CD4-positive, CD25-positive, alpha-beta regulatory T cell (primary cell): ENCODE results near the gene SLC35B1. TPM values are rescaled to one million over a fixed set of nuclear protein-coding genes. Genes with fewer than 3 reads are reported as not detected.
A peak's percentile ranks its signal among the peaks of the same experiment; 100 is the strongest.

Source experiments
- ATAC-seq, 2 donors: fragments of 150-1000 bp; cut with Tn5 transposase; one replicate each; pipeline ENCODE4 v1.10.0; 2021; ENCODE audit warnings: low read depth in 2 of 2, moderate number of reproducible peaks in 2 of 2, moderate library complexity in 1 of 2
- DNase-seq, 3 donors: peaks; one replicate each; pipeline versions ENCODE4 v3.0.0 to v3.0.0-alpha.2; 2012 to 2022; ENCODE audit warnings: mixed read lengths in 1 of 3
- H3K27ac ChIP-seq: one replicate; pipeline ENCODE4 v1.7.0; 2013; ENCODE audit warnings: mild to moderate bottlenecking, low read length; ENCODE audit not compliant: insufficient read depth, poor library complexity, severe bottlenecking
- H3K27me3 ChIP-seq: one replicate; pipeline ENCODE4 v1.7.0; 2013; ENCODE audit warnings: low read length; ENCODE audit not compliant: control insufficient read depth, insufficient read depth
- H3K36me3 ChIP-seq: one replicate; pipeline ENCODE4 v1.7.0; 2013; ENCODE audit warnings: mild to moderate bottlenecking, low read length, moderate library complexity; ENCODE audit not compliant: control insufficient read depth, insufficient read depth
- H3K4me1 ChIP-seq: 2 replicates; pipeline ENCODE4 v1.7.0; 2013; ENCODE audit warnings: mild to moderate bottlenecking, low read length; ENCODE audit not compliant: insufficient read depth, control insufficient read depth, poor library complexity, severe bottlenecking
- H3K4me3 ChIP-seq: one replicate; pipeline ENCODE4 v1.7.0; 2013; ENCODE audit warnings: low read depth, mild to moderate bottlenecking, low read length, moderate library complexity
- H3K9me3 ChIP-seq, 2 experiments: 1 replicate in 1 of 2; 2 replicates in 1 of 2; pipeline ENCODE4 v1.7.0; 2013; ENCODE audit warnings: low read length in 2 of 2, mild to moderate bottlenecking in 1 of 2, moderate library complexity in 1 of 2; ENCODE audit not compliant: control insufficient read depth in 2 of 2
- H3K27ac Mint-ChIP-seq, 3 donors: one replicate each; pipeline ENCODE4 v1.8.0; 2020 to 2022; ENCODE audit warnings: mild to moderate bottlenecking in 3 of 3, mixed read lengths in 3 of 3, moderate library complexity in 2 of 3
- H3K27me3 Mint-ChIP-seq: one replicate; pipeline ENCODE4 v1.8.0; 2022; ENCODE audit warnings: mild to moderate bottlenecking, mixed read lengths
- H3K36me3 Mint-ChIP-seq: one replicate; pipeline ENCODE4 v1.8.0; 2020; ENCODE audit warnings: mixed read lengths
- H3K4me1 Mint-ChIP-seq, 4 donors: one replicate each; pipeline ENCODE4 v1.8.0; 2020 to 2022; ENCODE audit warnings: mixed read lengths in 4 of 4, mild to moderate bottlenecking in 1 of 4
- H3K4me3 Mint-ChIP-seq, 4 donors: one replicate each; pipeline ENCODE4 v1.8.0; 2020 to 2022; ENCODE audit warnings: mild to moderate bottlenecking in 4 of 4, mixed read lengths in 4 of 4, moderate library complexity in 3 of 4
- H3K9me3 Mint-ChIP-seq, 7 donors: one replicate each; pipeline ENCODE4 v1.8.0; 2020 to 2022; ENCODE audit warnings: mixed read lengths in 7 of 7, mild to moderate bottlenecking in 3 of 7, moderate library complexity in 2 of 7
- polyA plus RNA-seq, 4 donors: library from polyadenylated mRNA; unstranded; fragments of 300-500 nt; fragmentation: Illumina TruSeq; gene quantifications; one replicate each; pipeline ENCODE4 v1.2.3, GENCODE V29; 2021
- total RNA-seq: library from RNA; stranded (reverse); gene quantifications from one replicate; pipeline ENCODE4 v1.2.3, GENCODE V29; 2022

Gene SLC35B1
- total and polyA plus RNA-seq, 5 donors from 2014 or later, result 28.2 to 51.8 (median 34.4) TPM

DNA sequence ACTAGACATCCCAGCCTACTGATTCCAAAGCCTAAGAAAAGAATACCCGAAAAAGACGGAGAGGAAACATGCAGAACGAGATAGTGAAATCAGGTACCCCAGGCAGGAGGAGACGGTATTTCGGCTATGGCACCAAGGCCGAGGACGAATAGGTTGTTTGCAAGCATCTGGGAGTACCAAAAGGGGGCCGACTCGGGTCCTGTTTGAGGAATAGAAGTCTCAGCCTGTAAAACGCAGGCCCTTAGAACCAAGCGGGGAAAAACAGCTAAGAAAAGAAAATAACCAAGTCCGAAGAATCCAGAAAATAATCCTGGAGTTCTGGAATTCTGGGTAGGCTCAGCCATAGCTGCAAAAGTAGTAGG lies 537 bp downstream of the SLC35B1 start:
- Histone ChIP-seq H3K9me3 (no peaks in the 10 kb centered on the region), H3K4me3 (peak overlapping the region; percentile 88), H3K27ac (peak overlapping the region; percentile 92), H3K4me1 (peaks cover 28% of the 10 kb centered on the region), H3K27me3 (no peaks in the 10 kb centered on the region), H3K36me3 (peaks cover 63% of the 10 kb centered on the region)
- no peaks in the 10 kb centered on the region for H3K9me3 Mint-ChIP-seq
- peak overlapping the region; percentile 92 to 96 (median 95) for H3K4me3 Mint-ChIP-seq
- peak overlapping the region; percentile 84 to 99 (median 97) for H3K27ac Mint-ChIP-seq
- ATAC-seq (no peak), DNase-seq (peak in 2 of 3 donors; percentile 31 to 56)
- H3K27me3 Mint-ChIP-seq, result no peaks in the 10 kb centered on the region
- peaks cover 13% of the 10 kb centered on the region for H3K36me3 Mint-ChIP-seq
- peaks cover 0 to 48% (median 34%) of the 10 kb centered on the region in 4 donors for H3K4me1 Mint-ChIP-seq

DNA sequence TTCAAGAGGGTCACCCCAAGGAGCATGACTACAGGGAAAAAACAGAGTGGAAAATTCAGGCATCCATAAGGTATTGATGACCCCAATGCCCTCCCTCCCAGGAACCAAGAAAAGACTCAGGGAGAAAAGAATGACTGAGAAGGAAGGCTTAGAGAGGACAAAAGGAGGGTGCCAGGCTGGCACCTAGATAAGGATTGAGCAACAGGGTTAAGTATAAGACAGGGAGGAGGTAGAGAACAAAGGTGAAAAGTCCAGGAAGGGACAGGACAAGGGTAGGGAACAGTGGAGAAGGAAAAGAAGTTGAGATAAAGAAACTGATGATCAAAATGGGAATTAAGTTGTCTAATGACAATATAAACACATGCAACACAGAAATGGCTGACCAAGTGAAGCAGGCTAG lies 2.5 kb downstream of the SLC35B1 start:
- no peak for DNase-seq
- Mint-ChIP-seq H3K4me1 (peaks cover 0 to 48% (median 34%) of the 10 kb centered on the region in 4 donors), H3K27me3 (no peaks in the 10 kb centered on the region), H3K36me3 (peaks cover 23% of the 10 kb centered on the region), H3K4me3 (peak overlapping the region; percentile 60 to 94 (median 76)), H3K27ac (peak overlapping the region; percentile 80 to 91 (median 84)), H3K9me3 (no peaks in the 10 kb centered on the region)
- H3K4me3 ChIP-seq, result no peak overlapping the region
- H3K4me1 ChIP-seq, result peaks cover 28% of the 10 kb centered on the region
- no peak for ATAC-seq
- no peaks in the 10 kb centered on the region for H3K27me3 ChIP-seq
- H3K36me3 ChIP-seq, result peaks cover 63% of the 10 kb centered on the region
- no peaks in the 10 kb centered on the region for H3K9me3 ChIP-seq
- H3K27ac ChIP-seq, result no peak overlapping the region

DNA sequence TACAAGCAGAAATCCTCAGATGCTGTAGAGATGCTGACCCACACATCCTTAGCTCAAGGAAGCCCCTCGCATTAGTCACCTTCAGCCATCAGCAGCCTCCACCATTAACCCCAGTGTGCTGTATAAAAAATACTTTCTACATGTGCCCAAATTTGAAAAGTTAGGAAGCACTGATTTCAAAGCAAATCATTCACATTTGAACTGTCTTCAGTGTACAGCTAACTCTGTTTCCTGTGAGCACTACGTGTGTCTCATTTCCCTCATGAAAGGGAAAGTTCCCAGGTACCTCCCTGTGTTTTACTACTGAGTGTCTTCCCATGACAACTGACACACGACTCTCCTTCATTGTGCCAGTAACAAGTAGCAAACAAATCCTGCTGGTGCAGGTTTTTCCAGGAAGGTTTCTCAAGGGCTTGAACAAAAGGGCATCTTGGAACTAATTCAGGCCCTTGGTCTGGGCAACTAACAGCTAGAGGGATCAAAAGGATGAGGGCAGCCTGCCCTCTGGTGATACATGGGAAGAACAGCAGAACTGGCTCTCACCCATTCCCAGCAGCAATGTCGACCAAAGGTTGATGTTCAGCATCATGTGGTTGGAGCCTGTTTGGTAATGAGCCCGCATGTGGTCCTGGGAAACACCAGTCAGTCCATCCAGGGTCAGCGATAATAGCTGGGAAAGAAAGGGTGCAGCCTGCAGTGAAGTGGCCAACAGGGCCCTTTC lies 4.0 kb downstream of the SLC35B1 start:
- DNase-seq (peak in 1 of 3 donors; percentile 41), ATAC-seq (no peak)
- Mint-ChIP-seq H3K27me3 (no peaks in the 10 kb centered on the region), H3K4me1 (peaks cover 0 to 36% (median 33%) of the 10 kb centered on the region in 4 donors), H3K9me3 (no peaks in the 10 kb centered on the region), H3K27ac (no peak overlapping the region), H3K4me3 (no peak overlapping the region), H3K36me3 (peaks cover 27% of the 10 kb centered on the region)
- Histone ChIP-seq H3K4me3 (no peak overlapping the region), H3K36me3 (peaks cover 64% of the 10 kb centered on the region), H3K27ac (no peak overlapping the region), H3K4me1 (peaks cover 19% of the 10 kb centered on the region), H3K9me3 (no peaks in the 10 kb centered on the region), H3K27me3 (no peaks in the 10 kb centered on the region)

DNA sequence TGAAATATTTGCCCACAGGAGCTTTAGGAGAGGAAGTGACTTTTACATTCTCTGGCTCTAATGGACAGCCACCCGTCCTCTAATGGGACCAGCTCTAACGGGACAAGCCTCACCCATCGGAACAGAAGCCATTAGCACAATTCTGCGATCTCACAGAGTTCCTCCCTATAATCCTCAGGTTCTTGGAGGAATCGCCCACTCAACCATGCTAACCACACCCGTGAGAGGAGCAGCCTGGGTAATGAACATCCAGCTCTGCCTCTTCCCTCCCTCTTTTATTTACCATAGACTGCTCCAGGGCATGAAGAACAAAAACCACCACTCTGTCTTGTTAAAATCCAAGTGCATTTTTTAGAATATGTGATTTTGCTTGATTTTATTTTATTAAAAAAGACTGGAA lies 6.8 kb downstream of the SLC35B1 start:
- Mint-ChIP-seq H3K27me3 (no peaks in the 10 kb centered on the region), H3K27ac (no peak overlapping the region), H3K4me3 (peak overlapping the region in 1 of 4 donors; percentile 61), H3K9me3 (no peaks in the 10 kb centered on the region), H3K36me3 (peaks cover 27% of the 10 kb centered on the region), H3K4me1 (peaks cover 0 to 21% (median 20%) of the 10 kb centered on the region in 4 donors)
- Histone ChIP-seq H3K27me3 (no peaks in the 10 kb centered on the region), H3K36me3 (peaks cover 64% of the 10 kb centered on the region), H3K4me3 (no peak overlapping the region), H3K9me3 (no peaks in the 10 kb centered on the region), H3K4me1 (peaks cover under 1% of the 10 kb centered on the region), H3K27ac (no peak overlapping the region)
- DNase-seq, result no peak
- ATAC-seq, result no peak

DNA sequence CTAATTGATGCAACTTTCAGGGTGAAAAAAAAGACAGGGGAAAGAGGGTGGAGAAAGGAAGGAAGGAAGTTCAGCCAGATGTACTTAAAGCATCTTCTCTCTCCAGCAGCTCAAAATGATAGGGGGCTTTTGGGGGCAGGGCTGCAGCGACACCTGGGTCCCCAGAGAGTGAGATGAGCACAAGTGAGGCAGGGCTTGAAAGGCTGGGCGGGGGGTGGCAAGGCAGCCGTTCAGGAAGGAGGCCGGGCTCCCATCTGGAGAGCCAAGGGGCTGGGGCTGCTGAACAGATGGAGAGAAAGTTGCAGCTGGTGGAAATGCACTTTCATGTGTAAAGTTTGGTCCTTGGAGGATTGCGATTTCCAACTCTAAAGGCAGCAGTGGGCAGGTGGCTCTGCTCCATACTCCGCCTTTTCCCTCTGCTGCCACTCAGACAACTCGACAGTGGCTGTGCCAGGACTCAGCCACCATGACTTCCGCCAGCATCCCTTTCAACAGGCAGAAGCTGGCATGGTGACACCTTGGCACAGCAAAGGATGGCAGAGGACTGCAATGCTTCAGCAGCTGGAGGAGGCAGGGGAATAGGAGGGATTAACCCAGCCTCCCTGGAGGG lies 7.7 kb downstream of the SLC35B1 start:
- no peaks in the 10 kb centered on the region for H3K27me3 Mint-ChIP-seq
- no peak overlapping the region for H3K4me3 Mint-ChIP-seq
- no peaks in the 10 kb centered on the region for H3K9me3 Mint-ChIP-seq
- H3K4me1 Mint-ChIP-seq, result peaks cover 0 to 21% (median 17%) of the 10 kb centered on the region in 4 donors
- peaks cover 20% of the 10 kb centered on the region for H3K36me3 Mint-ChIP-seq
- peak overlapping the region; percentile 2 to 23 (median 6) for H3K27ac Mint-ChIP-seq
- Histone ChIP-seq H3K36me3 (peaks cover 55% of the 10 kb centered on the region), H3K27me3 (no peaks in the 10 kb centered on the region), H3K27ac (no peak overlapping the region), H3K4me3 (no peak overlapping the region), H3K9me3 (no peaks in the 10 kb centered on the region), H3K4me1 (peaks cover 6% of the 10 kb centered on the region)
- no peak for ATAC-seq
- DNase-seq, result no peak

DNA sequence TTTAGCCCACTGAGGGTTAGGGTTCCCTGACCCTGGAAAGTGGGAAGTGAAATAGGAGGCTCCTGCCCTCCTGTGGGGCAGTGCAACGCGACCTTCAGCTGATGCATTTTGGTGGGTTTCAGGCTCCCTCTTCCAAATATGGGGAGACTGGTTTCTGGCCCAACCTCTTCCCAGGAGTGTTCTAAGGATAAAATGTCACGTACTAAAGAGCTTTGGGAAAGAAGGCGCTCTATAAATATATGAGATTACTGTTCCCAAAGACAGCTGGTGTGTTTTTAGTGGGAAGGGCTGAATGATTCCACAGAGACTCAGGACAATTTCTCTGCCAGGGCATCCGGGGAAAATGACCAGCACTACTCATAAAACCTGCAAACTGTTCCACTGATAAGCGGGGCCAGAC lies 9.8 kb downstream of the SLC35B1 start:
- peaks cover 3% of the 10 kb centered on the region for H3K27me3 Mint-ChIP-seq
- DNase-seq (no peak), ATAC-seq (no peak)
- H3K9me3 Mint-ChIP-seq, result no peaks in the 10 kb centered on the region
- H3K36me3 Mint-ChIP-seq, result peaks cover 23% of the 10 kb centered on the region
- H3K4me1 Mint-ChIP-seq, result peaks cover 0 to 25% (median 16%) of the 10 kb centered on the region in 4 donors
- Histone ChIP-seq H3K27ac (no peak overlapping the region), H3K36me3 (peaks cover 35% of the 10 kb centered on the region), H3K4me1 (peaks cover 6% of the 10 kb centered on the region), H3K9me3 (no peaks in the 10 kb centered on the region), H3K4me3 (no peak overlapping the region), H3K27me3 (no peaks in the 10 kb centered on the region)
- H3K27ac Mint-ChIP-seq, result no peak overlapping the region
- H3K4me3 Mint-ChIP-seq, result no peak overlapping the region

DNA sequence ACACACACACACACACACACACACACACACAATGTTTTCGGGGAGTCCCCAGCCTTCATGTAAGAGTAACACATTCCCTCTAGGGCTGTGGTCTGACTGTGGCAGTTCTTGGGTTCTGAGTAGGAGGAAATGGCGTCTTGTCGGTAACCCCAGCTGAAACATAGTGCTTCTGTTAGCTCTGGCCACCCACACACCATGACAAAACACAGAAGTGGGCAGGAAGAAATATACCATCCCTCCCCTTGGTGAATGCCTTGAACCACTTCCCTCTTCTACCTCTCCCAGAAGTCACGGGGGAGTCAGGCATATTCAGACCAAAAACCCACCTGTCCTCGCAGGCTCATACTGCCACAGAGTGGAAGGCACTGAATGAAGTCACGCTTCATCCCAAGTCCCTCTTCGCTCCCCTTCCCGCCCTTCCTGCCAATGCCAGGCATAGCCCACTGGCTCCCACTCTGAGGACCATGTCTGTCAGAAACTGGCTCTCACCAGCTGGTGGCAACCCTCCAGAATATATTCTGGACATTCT lies 11.5 kb downstream of the SLC35B1 start:
- H3K4me1 ChIP-seq, result peaks cover 6% of the 10 kb centered on the region
- no peaks in the 10 kb centered on the region for H3K27me3 ChIP-seq
- H3K4me3 ChIP-seq, result no peak overlapping the region
- DNase-seq, result peak in 1 of 3 donors; percentile 69
- peaks cover 21% of the 10 kb centered on the region for H3K36me3 Mint-ChIP-seq
- H3K27me3 Mint-ChIP-seq, result peaks cover 4% of the 10 kb centered on the region
- H3K27ac Mint-ChIP-seq, result peak overlapping the region in 2 of 3 donors; percentile 49 to 71
- H3K4me1 Mint-ChIP-seq, result peaks cover 0 to 29% (median 16%) of the 10 kb centered on the region in 4 donors
- H3K36me3 ChIP-seq, result peaks cover 18% of the 10 kb centered on the region
- H3K4me3 Mint-ChIP-seq, result peak overlapping the region in 1 of 4 donors; percentile 58
- no peaks in the 10 kb centered on the region for H3K9me3 ChIP-seq
- peak; percentile 43 to 56 for ATAC-seq
- H3K9me3 Mint-ChIP-seq, result no peaks in the 10 kb centered on the region
- no peak overlapping the region for H3K27ac ChIP-seq
